Measurements from ENCODE around the gene P2RX6. TPM values are rescaled to one million over a fixed set of nuclear protein-coding genes. Genes with fewer than 3 reads are reported as not detected.

Gene P2RX6
- total and polyA plus RNA-seq, 9 of the 15 experiments (the other 6 are each of a cell fraction or from before 2014, with no cell fraction given) = 0.01 to 3.9 (median 1.5) TPM; not detected in 1

- TF ChIP-seq CREB5 (CRISPR knock-in tag; IDR thresholded peaks at IDR 0.05) (no peak), USF1 (CRISPR knock-in tag; IDR thresholded peaks at IDR 0.05) (0 out of 2 replicates have a peak, but pooled peaks have one; percentile 25), CEBPG (CRISPR knock-in tag; IDR thresholded peaks at IDR 0.05) (peak; percentile 82), CEBPG (tag; conservative IDR thresholded peaks at IDR 0.05 in 1 of 2, IDR thresholded peaks at IDR 0.05 in 1 of 2) (peak; percentile 97 to 98), MAFK (IDR thresholded peaks at IDR 0.05; ENCODE audit: low read length) (no peak), KLF13 (tag; IDR thresholded peaks at IDR 0.05; ENCODE audit: borderline replicate concordance, low read depth) (no peak), NR4A1 (CRISPR knock-in tag; IDR thresholded peaks at IDR 0.05) (no peak), NR4A1 (tag; IDR thresholded peaks at IDR 0.05) (no peak), ZNF717 (CRISPR knock-in tag; IDR thresholded peaks at IDR 0.05) (no peak), BCOR (IDR thresholded peaks at IDR 0.05) (no peak), NR2C2 (CRISPR knock-in tag; IDR thresholded peaks at IDR 0.05) (no peak), NR2C2 (tag; IDR thresholded peaks at IDR 0.05) (no peak), FOSL1 (tag; conservative IDR thresholded peaks at IDR 0.05) (peak; percentile 81), RBM39 (optimal IDR thresholded peaks at IDR 0.05; ENCODE audit: low read depth, low read length) (peak; percentile 18), SETDB1 (IDR thresholded peaks at IDR 0.05; ENCODE audit: low read length) (peak; percentile 18), ZNF778 (CRISPR knock-in tag; IDR thresholded peaks at IDR 0.05) (no peak), ZNF695 (CRISPR knock-in tag; IDR thresholded peaks at IDR 0.05) (no peak), BCLAF1 (IDR thresholded peaks at IDR 0.05; ENCODE audit: borderline replicate concordance in 1 of 2, control insufficient read depth in 1 of 2, low read depth in 2 of 2, low read length in 1 of 2) (no peak), ZNF311 (CRISPR knock-in tag; IDR thresholded peaks at IDR 0.05) (no peak), FOXA1 (IDR thresholded peaks at IDR 0.05; ENCODE audit: borderline replicate concordance) (no peak), SRSF9 (IDR thresholded peaks at IDR 0.05; ENCODE audit: borderline replicate concordance, low read depth, low read length) (no peak), MCM5 (IDR thresholded peaks at IDR 0.05; ENCODE audit: low read depth) (no peak), ZNF384 (IDR thresholded peaks at IDR 0.05; ENCODE audit: low read depth, low read length) (peak; percentile 24), DACH1 (IDR thresholded peaks at IDR 0.05; ENCODE audit: partially characterized antibody) (no peak), CC2D1A (IDR thresholded peaks at IDR 0.05) (no peak)
These were observed 59.2 kb downstream of the P2RX6 start (continued) for GRCh38 chr22:21074102-21074715.

Data from K562 (cell line).